K562 (cell line): ENCODE results near the gene SUMF1. TPM values are rescaled to one million over a fixed set of nuclear protein-coding genes. Genes with fewer than 3 reads are reported as not detected.

ENCODE experiments used
- ARID1B ChIP-seq: fragments of 450-650 bp; IDR thresholded peaks from 2 replicates; pipeline ENCODE4 v1.6.1; 2016; ENCODE audit warnings: antibody characterized with exemption, mild to moderate bottlenecking, inconsistent platforms
- BRD9 ChIP-seq: fragments of 450-650 bp; IDR thresholded peaks from 2 replicates; pipeline ENCODE4 v1.6.1; 2018; ENCODE audit warnings: low read depth; ENCODE audit not compliant: partially characterized antibody
- CBX3 ChIP-seq, 2 experiments: IDR thresholded peaks; 1 replicate in 1 of 2; 2 replicates in 1 of 2; pipeline ENCODE4 v1.6.1; 2012; ENCODE audit warnings: inconsistent platforms in 2 of 2, low read length in 2 of 2, borderline replicate concordance in 1 of 2, control low read depth in 1 of 2
- CHCHD3 ChIP-seq: fragments of 250-450 bp; sonication (Bioruptor Pico); IDR thresholded peaks from 2 replicates; pipeline ENCODE4 v2.1.2; 2022; ENCODE audit warnings: mild to moderate bottlenecking
- DPF2 ChIP-seq: fragments of 450-650 bp; IDR thresholded peaks from 2 replicates; pipeline ENCODE4 v1.6.1; 2016
- ELF4 ChIP-seq: fragments of 450-650 bp; formaldehyde crosslinking; IDR thresholded peaks from 2 replicates; pipeline ENCODE4 v1.4.0; 2022; ENCODE audit warnings: missing genetic modification characterization
- HNRNPL ChIP-seq: fragments of 200-400 bp; formaldehyde crosslinking; IDR thresholded peaks from 2 replicates; pipeline ENCODE4 v1.6.1; 2017; ENCODE audit warnings: low read depth, mild to moderate bottlenecking, low read length
- MIER1 ChIP-seq: fragments of 450-650 bp; IDR thresholded peaks from 2 replicates; pipeline ENCODE4 v1.6.1; 2016; ENCODE audit warnings: antibody characterized with exemption, mild to moderate bottlenecking, low read depth
- POLR2AphosphoS2 ChIP-seq: IDR thresholded peaks from 2 replicates; pipeline ENCODE4 v1.6.1; 2012; ENCODE audit warnings: low read length, improper control_type of control experiment
- PRPF4 ChIP-seq: fragments of 200-400 bp; formaldehyde crosslinking; IDR thresholded peaks from one replicate; pipeline ENCODE4 v1.6.1; 2017; ENCODE audit warnings: low read length, low read depth, mild to moderate bottlenecking; ENCODE audit not compliant: insufficient read depth, poor library complexity, severe bottlenecking
- SMAD1 ChIP-seq: fragments of 150-350 bp; IDR thresholded peaks from 2 replicates; pipeline ENCODE4 v1.6.1; 2014; ENCODE audit warnings: low read length, low read depth; ENCODE audit not compliant: partially characterized antibody
- STAT5A ChIP-seq: IDR thresholded peaks from 2 replicates; pipeline ENCODE4 v1.6.1; 2012; ENCODE audit warnings: low read length, inconsistent platforms, borderline replicate concordance
- TBL1XR1 ChIP-seq, 2 experiments: IDR thresholded peaks; 2 replicates each; pipeline ENCODE4 v1.6.1; 2012; ENCODE audit warnings: improper control_type of control experiment in 2 of 2, low read length in 2 of 2, mild to moderate bottlenecking in 1 of 2
- ZNF232 ChIP-seq: sonication (generic); formaldehyde crosslinking; IDR thresholded peaks from 2 replicates; pipeline ENCODE4 v1.8.0; 2022; ENCODE audit warnings: mild to moderate bottlenecking, missing genetic modification reagents
- ZNF316 ChIP-seq: fragments of 450-650 bp; IDR thresholded peaks from 2 replicates; pipeline ENCODE4 v1.6.1; 2016
- ZNF57 ChIP-seq: fragments of 450-650 bp; formaldehyde crosslinking; IDR thresholded peaks from 2 replicates; pipeline ENCODE4 v1.4.0; 2020; ENCODE audit warnings: mild to moderate bottlenecking, moderate library complexity
- ZNF785 ChIP-seq: fragments of 250-450 bp; sonication (Bioruptor Pico); IDR thresholded peaks from 2 replicates; pipeline ENCODE4 v1.4.0; 2020; ENCODE audit warnings: mild to moderate bottlenecking
- polyA plus RNA-seq, 8 experiments: library from polyadenylated mRNA; depleted of rRNA in 4 of 8; stranded (reverse) in 5 of 8; unstranded in 3 of 8; fragments of >200 nt; fragmentation: Nextera tagmentation in 2 of 8; fragmentation: Illumina TruSeq in 1 of 8; extraction: Ambion mirVana in 2 of 8; extraction: Trizol in 1 of 8; gene quantifications; 2 replicates each; pipeline versions ENCODE4 v1.2.1 to v1.2.3, GENCODE V29; 2011 to 2014; ENCODE audit warnings: inconsistent platforms in 1 of 8, missing spikeins in 1 of 8
- total RNA-seq, 7 experiments: library from RNA; depleted of rRNA in 6 of 7; stranded (reverse); fragments of >200 nt in 6 of 7; fragmentation: Illumina TruSeq in 2 of 7; extraction: Trizol in 2 of 7; gene quantifications; 2 replicates each; pipeline versions ENCODE4 v1.2.1 to v1.2.3, GENCODE V29; 2011 to 2021; ENCODE audit warnings: low replicate concordance in 1 of 7
- TF ChIP-seq, protein P1 (sequence below): fragments of 450-650 bp; IDR thresholded peaks from 2 replicates; pipeline ENCODE4 v1.6.1; 2017; ENCODE audit warnings: antibody characterized with exemption
- TF ChIP-seq, protein P2 (sequence below), 2 experiments: fragments of 450-650 bp; conservative IDR thresholded peaks; 2 replicates each; pipeline ENCODE4 v1.6.1; 2017; ENCODE audit warnings: mild to moderate bottlenecking in 2 of 2, moderate library complexity in 2 of 2
- TF ChIP-seq, protein P3 (sequence below): fragments of 250-450 bp; sonication (Bioruptor Pico); IDR thresholded peaks from 2 replicates; pipeline ENCODE4 v1.8.0; 2021; ENCODE audit warnings: borderline replicate concordance, mild to moderate bottlenecking, moderate library complexity; ENCODE audit not compliant: poor library complexity, severe bottlenecking
- TF ChIP-seq, protein P4 (sequence below): fragments of 250-450 bp; sonication (Bioruptor Pico); IDR thresholded peaks from 2 replicates; pipeline ENCODE4 v1.5.0; 2020; ENCODE audit warnings: mild to moderate bottlenecking
- TF ChIP-seq, protein P5 (sequence below), 2 experiments: fragments of 450-650 bp; IDR thresholded peaks; 2 replicates each; pipeline ENCODE4 v1.6.1; 2016

SUMF1 gene
- total and polyA plus RNA-seq, 9 of the 15 experiments (the other 6 are each of a cell fraction or from before 2014, with no cell fraction given), result 1.3 to 7.4 (median 4.2) TPM

DNA sequence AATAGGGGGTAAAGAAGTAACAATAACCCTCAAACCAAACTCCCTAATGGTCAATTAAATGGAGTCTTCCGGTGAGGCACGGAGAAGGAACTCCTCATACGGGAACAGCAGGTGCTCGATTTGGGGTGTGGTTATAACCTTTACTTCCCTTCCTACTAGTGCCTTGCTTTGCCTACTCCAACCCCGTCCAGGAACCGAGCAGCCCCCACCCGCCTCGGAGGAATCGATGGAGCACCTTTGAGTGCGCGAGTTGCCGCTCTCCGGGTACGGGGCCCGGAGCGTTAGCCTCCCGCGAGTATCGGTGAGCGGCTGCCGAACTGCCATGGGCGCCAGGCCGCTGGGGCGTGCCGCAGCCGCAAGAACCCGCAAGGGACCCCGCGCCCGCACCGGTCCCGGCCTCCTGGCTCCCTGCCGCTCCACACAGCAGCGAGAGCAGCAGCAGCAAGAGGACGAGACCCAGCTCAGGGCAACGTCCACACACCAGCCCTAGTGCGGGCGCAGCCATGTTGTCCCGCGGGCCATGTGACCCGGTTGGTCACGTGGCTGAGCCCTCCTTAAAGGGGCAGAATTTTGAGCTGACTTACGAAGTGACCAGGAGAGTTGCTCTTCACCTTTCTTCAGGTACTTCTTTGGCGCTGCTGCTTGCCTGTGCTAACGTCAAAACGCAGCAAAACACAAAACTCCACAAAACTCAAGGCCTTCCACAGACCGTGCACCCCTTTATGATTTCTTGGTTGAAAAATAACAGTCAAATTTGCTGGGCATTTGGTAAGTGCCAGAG lies at the start of gene SUMF1 (continued):
- TF ChIP-seq ELF4 (CRISPR knock-in tag) (peak; percentile 14; the same call in 1 of the 2 replicates), STAT5A (peak; percentile 36; the same call in 1 of the 2 replicates), MIER1 (no peak), ZNF785 (CRISPR knock-in tag) (no peak), CHCHD3 (CRISPR knock-in tag) (peak; percentile 24; the same call in 1 of the 2 replicates), PRPF4 (peak; percentile 39), SMAD1 (no peak), ZNF232 (CRISPR knock-in tag) (no peak; the same call in 1 of the 2 replicates), TBL1XR1 (IDR thresholded peaks at IDR 0.05; ENCODE audit: low read length in 2 of 2) (no peak), DPF2 (peak; percentile 14; the same call in 1 of the 2 replicates), ZNF57 (CRISPR knock-in tag) (no peak), CBX3 (IDR thresholded peaks at IDR 0.05; ENCODE audit: borderline replicate concordance in 1 of 2, low read length in 2 of 2) (peak in 1 of 2 experiments; percentile 66; a peak in 1 of 3 replicates), POLR2AphosphoS2 (no peak), BRD9 (no peak), ZNF316 (no peak), ARID1B (no peak), HNRNPL (no peak)
- TF ChIP-seq, protein P1, sequence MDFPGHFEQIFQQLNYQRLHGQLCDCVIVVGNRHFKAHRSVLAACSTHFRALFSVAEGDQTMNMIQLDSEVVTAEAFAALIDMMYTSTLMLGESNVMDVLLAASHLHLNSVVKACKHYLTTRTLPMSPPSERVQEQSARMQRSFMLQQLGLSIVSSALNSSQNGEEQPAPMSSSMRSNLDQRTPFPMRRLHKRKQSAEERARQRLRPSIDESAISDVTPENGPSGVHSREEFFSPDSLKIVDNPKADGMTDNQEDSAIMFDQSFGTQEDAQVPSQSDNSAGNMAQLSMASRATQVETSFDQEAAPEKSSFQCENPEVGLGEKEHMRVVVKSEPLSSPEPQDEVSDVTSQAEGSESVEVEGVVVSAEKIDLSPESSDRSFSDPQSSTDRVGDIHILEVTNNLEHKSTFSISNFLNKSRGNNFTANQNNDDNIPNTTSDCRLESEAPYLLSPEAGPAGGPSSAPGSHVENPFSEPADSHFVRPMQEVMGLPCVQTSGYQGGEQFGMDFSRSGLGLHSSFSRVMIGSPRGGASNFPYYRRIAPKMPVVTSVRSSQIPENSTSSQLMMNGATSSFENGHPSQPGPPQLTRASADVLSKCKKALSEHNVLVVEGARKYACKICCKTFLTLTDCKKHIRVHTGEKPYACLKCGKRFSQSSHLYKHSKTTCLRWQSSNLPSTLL, result no peak
- TF ChIP-seq, protein P2, sequence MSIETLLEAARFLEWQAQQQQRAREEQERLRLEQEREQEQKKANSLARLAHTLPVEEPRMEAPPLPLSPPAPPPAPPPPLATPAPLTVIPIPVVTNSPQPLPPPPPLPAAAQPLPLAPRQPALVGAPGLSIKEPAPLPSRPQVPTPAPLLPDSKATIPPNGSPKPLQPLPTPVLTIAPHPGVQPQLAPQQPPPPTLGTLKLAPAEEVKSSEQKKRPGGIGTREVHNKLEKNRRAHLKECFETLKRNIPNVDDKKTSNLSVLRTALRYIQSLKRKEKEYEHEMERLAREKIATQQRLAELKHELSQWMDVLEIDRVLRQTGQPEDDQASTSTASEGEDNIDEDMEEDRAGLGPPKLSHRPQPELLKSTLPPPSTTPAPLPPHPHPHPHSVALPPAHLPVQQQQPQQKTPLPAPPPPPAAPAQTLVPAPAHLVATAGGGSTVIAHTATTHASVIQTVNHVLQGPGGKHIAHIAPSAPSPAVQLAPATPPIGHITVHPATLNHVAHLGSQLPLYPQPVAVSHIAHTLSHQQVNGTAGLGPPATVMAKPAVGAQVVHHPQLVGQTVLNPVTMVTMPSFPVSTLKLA (conservative IDR thresholded peaks at IDR 0.05), result peak; percentile 95 to 99
- TF ChIP-seq, protein P3, sequence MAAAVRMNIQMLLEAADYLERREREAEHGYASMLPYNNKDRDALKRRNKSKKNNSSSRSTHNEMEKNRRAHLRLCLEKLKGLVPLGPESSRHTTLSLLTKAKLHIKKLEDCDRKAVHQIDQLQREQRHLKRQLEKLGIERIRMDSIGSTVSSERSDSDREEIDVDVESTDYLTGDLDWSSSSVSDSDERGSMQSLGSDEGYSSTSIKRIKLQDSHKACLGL (CRISPR knock-in tag), result peak; percentile 96
- TF ChIP-seq, protein P4, sequence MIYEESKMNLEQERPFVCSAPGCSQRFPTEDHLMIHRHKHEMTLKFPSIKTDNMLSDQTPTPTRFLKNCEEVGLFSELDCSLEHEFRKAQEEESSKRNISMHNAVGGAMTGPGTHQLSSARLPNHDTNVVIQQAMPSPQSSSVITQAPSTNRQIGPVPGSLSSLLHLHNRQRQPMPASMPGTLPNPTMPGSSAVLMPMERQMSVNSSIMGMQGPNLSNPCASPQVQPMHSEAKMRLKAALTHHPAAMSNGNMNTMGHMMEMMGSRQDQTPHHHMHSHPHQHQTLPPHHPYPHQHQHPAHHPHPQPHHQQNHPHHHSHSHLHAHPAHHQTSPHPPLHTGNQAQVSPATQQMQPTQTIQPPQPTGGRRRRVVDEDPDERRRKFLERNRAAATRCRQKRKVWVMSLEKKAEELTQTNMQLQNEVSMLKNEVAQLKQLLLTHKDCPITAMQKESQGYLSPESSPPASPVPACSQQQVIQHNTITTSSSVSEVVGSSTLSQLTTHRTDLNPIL (CRISPR knock-in tag), result no peak
- TF ChIP-seq, protein P5, sequence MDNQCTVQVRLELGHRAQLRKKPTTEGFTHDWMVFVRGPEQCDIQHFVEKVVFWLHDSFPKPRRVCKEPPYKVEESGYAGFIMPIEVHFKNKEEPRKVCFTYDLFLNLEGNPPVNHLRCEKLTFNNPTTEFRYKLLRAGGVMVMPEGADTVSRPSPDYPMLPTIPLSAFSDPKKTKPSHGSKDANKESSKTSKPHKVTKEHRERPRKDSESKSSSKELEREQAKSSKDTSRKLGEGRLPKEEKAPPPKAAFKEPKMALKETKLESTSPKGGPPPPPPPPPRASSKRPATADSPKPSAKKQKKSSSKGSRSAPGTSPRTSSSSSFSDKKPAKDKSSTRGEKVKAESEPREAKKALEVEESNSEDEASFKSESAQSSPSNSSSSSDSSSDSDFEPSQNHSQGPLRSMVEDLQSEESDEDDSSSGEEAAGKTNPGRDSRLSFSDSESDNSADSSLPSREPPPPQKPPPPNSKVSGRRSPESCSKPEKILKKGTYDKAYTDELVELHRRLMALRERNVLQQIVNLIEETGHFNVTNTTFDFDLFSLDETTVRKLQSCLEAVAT (IDR thresholded peaks at IDR 0.05), result no peak
